PFSK-1 (cell line): ENCODE results near the gene ANO4.

Source experiments
- TAF1 ChIP-seq: IDR thresholded peaks from 2 replicates; pipeline ENCODE4 v1.6.1; 2012; ENCODE audit warnings: low read length, control low read depth, borderline replicate concordance; ENCODE audit not compliant: insufficient read depth
- TF ChIP-seq, protein P1 (sequence below), 2 experiments: IDR thresholded peaks; 2 replicates each; pipeline versions ENCODE4 v1.6.1 to v1.8.0; 2011 to 2012; ENCODE audit warnings: low read depth in 2 of 2, low read length in 2 of 2, control low read depth in 1 of 2, inconsistent platforms in 1 of 2, mild to moderate bottlenecking in 1 of 2, moderate library complexity in 1 of 2; ENCODE audit not compliant: insufficient read depth in 1 of 2

DNA sequence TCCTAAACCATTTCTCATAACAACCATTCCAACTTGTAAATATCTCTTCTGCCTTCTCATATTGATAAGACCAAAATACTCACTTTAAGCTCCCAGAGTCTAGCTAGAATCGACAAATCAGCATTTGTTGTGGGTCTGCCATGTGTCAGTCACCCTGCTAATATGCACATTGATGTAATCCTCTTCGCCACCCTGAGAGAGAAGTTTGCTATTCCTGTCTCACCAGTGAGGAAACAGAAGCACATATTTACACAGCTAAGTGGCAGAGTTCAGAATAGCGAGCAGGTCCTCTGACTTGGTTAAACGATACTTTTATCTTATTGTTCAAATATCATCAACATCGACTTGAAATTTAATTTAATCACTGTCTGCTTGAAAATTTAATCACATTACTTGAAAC, 142.1 kb downstream of the ANO4 start:
- no peak for TF ChIP-seq TAF1
- TF ChIP-seq, protein P1, sequence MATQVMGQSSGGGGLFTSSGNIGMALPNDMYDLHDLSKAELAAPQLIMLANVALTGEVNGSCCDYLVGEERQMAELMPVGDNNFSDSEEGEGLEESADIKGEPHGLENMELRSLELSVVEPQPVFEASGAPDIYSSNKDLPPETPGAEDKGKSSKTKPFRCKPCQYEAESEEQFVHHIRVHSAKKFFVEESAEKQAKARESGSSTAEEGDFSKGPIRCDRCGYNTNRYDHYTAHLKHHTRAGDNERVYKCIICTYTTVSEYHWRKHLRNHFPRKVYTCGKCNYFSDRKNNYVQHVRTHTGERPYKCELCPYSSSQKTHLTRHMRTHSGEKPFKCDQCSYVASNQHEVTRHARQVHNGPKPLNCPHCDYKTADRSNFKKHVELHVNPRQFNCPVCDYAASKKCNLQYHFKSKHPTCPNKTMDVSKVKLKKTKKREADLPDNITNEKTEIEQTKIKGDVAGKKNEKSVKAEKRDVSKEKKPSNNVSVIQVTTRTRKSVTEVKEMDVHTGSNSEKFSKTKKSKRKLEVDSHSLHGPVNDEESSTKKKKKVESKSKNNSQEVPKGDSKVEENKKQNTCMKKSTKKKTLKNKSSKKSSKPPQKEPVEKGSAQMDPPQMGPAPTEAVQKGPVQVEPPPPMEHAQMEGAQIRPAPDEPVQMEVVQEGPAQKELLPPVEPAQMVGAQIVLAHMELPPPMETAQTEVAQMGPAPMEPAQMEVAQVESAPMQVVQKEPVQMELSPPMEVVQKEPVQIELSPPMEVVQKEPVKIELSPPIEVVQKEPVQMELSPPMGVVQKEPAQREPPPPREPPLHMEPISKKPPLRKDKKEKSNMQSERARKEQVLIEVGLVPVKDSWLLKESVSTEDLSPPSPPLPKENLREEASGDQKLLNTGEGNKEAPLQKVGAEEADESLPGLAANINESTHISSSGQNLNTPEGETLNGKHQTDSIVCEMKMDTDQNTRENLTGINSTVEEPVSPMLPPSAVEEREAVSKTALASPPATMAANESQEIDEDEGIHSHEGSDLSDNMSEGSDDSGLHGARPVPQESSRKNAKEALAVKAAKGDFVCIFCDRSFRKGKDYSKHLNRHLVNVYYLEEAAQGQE (IDR thresholded peaks at IDR 0.05; ENCODE audit: insufficient read depth in 1 of 2, low read depth in 2 of 2, low read length in 2 of 2) = no peak
